Activated naive CD4-positive, alpha-beta T cell treated with anti-CD3 and anti-CD28 coated beads, Interleukin-2, amount 10 ng/mL, durations not matched to agents 7 days and 5 days (primary cell): ENCODE measurements around the gene RGL1.

ENCODE experiments used
- CTCF ChIA-PET: fragments of 350-600 bp; sonication (Branson Sonifier 250); formaldehyde crosslinking; loops from one replicate; lab custom pipeline; 2021; ENCODE audit warnings: antibody characterized with exemption; lab: Charles Lee
- DNase-seq: peaks from one replicate; pipeline ENCODE4 v3.0.0-alpha.2; 2020
- H3K27ac Mint-ChIP-seq: one replicate; pipeline ENCODE4 v1.8.0; 2021; ENCODE audit warnings: mild to moderate bottlenecking, moderate library complexity, mixed read lengths
- H3K27me3 Mint-ChIP-seq: one replicate; pipeline ENCODE4 v1.8.0; 2021; ENCODE audit warnings: mild to moderate bottlenecking, mixed read lengths
- H3K36me3 Mint-ChIP-seq: one replicate; pipeline ENCODE4 v1.8.0; 2021; ENCODE audit warnings: mixed read lengths
- H3K4me1 Mint-ChIP-seq: one replicate; pipeline ENCODE4 v1.8.0; 2021; ENCODE audit warnings: mixed read lengths
- H3K4me3 Mint-ChIP-seq: one replicate; pipeline ENCODE4 v1.8.0; 2021; ENCODE audit warnings: mild to moderate bottlenecking, moderate library complexity, mixed read lengths
- H3K9me3 Mint-ChIP-seq: one replicate; pipeline ENCODE4 v1.8.0; 2021; ENCODE audit warnings: mixed read lengths

The RGL1 gene

DNA sequence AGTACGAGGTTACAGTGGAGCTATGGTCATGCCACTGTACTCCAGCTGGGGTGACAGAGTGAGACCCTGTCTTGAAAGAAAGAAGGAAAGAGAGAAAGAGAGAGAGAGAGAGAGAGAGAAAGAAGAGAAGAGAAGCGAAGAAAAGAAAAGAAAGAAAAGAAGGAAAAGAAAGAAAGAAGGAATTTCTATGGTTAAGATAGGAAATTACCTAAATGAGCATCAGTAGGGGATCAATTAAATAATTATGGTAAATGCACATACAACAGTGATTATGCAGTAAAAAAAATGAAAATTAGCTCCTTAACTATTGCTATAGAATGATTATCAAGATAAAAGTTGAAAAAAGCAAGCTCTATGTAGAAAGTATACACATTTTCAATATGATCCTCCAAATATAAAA lies 172.8 kb downstream of the RGL1 start:
- Mint-ChIP-seq H3K27ac (no peak overlapping the region), H3K9me3 (no peaks in the 10 kb centered on the region), H3K27me3 (peaks cover 12% of the 10 kb centered on the region), H3K4me1 (no peaks in the 10 kb centered on the region), H3K4me3 (no peak overlapping the region), H3K36me3 (no peaks in the 10 kb centered on the region)
- CTCF ChIA-PET: no interaction called here
- no peak for DNase-seq
